ENCODE data around the gene NR2F2.

The NR2F2 gene

DNA sequence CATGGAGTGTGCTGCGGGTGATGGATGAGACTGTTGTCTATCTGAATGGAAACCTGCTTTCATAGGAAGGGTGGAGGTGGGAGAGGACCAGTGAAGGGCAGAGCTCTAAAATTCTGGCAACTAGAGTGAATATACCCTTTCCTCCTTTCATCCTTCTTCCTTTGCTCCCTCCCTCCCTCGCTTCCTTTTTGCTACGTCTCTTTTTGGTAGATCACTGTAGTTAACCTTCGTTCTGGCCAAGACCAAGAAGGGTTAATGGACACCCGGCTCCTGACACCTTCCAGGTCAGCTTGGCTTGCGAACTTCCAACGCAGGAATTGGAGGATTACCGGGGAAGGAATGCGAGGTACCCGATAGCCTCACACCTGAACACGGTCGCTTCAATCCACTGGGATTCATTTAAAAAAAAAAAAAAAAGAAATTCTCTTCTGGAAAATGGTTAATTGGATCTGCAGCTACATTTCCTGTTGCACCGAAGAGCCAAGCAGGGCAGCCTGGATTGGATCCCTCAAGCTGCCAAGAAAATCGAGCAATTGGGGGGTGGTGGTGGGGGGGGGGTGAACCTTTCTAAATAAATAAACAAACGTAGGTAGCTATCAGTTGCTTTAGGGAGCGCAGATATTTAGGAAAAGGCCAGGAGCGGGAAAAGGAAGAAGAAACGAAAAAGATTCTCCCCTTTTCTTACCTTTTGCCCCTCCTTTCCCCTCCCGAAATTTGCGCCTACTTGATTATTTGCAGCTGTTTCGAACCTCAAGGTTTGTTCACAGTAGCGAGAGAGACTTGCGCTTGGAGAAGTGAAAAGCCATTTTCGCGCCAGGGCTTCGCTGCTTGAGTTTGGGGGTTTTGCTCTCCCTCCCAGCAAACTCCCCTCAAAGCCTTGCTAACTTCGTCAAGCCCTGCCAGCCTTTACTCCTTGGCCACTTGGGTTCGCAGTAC lies 9.5 kb upstream of the NR2F2 start:
- DNase-seq, result no peak

DNA sequence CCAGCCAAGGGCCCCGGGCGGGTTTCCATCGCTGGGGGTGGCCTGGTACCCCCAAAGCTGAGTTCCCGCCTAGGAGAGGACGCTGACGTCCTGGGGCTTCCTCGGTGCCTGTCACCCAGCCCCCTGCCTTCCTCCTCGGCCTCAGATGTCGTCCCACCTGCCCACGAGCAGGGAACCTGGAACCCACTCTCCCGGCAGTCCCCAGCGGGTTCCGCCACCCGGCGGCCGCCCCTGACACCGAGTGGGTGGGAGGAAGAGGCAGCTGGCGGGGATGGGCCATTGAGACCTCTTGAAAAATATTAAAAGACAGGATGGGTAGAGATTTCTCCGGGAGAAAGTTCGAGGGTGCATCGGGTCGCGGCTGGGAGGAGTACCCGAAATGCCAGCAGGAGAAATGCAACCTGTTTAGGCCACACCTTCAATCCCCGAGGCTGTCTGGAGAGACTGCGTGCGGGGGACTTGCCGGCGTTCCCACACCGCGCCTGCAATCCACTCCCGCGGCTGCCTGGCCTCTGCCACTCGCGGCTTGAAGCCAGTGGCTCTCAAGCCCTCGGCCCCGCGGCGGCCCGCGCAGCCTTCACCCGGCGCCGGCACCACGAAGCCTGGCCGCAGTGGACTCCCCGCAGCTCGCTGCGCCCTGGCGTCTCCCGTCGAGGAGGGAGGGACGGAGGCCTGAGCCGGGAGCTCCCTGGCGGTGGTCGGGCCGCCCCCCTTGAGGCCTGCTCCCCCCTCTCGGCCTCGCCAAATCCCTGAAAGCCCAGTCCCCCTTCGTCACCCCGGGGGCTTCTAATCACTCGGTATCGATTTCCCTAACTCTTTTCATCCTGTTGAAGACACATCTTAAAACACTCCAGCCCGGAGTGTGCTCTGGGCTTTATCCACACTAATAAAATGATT lies 8.6 kb upstream of the NR2F2 start:
- no peak for DNase-seq

- no peak for DNase-seq
Observed at GRCh38 chr15:96322536-96323318, 7.8 kb upstream of the NR2F2 start.

GRCh38 chr15:96323319-96324145 lies 7.0 kb upstream of the NR2F2 start:
- DNase-seq, result no peak

GRCh38 chr15:96324192-96324895 lies 6.2 kb upstream of the NR2F2 start:
- DNase-seq, result no peak

DNA sequence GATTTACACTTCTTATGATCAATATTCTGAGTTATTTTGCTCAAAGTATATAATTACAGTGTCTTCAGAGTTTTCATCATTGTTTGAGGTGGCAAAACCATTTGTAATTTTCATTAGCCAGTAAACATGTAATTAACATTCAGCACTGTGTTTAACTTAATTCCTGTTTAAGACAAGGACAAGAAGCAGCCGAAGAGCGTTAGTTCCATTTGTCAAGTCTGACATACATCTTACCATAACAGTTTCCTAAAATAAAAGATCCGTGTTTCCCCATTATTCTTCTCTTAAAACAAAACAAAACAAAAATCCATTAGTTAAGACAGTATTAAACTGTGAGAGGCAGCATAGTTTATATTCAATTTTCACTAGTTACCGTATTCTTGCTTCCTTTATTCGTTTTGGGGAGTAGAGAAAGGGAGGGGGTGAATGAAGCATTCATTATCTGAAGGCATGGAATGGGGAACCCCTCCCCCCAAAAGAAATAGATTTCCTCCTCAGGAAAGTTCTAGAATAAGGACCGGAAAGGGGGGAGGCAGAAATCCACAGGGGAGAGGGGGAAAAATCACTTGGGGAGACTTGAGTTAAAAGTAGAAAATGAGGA lies 5.5 kb upstream of the NR2F2 start:
- DNase-seq, result no peak

- no peak for DNase-seq
Observed at GRCh38 chr15:96325541-96326327, 4.8 kb upstream of the NR2F2 start.

DNA sequence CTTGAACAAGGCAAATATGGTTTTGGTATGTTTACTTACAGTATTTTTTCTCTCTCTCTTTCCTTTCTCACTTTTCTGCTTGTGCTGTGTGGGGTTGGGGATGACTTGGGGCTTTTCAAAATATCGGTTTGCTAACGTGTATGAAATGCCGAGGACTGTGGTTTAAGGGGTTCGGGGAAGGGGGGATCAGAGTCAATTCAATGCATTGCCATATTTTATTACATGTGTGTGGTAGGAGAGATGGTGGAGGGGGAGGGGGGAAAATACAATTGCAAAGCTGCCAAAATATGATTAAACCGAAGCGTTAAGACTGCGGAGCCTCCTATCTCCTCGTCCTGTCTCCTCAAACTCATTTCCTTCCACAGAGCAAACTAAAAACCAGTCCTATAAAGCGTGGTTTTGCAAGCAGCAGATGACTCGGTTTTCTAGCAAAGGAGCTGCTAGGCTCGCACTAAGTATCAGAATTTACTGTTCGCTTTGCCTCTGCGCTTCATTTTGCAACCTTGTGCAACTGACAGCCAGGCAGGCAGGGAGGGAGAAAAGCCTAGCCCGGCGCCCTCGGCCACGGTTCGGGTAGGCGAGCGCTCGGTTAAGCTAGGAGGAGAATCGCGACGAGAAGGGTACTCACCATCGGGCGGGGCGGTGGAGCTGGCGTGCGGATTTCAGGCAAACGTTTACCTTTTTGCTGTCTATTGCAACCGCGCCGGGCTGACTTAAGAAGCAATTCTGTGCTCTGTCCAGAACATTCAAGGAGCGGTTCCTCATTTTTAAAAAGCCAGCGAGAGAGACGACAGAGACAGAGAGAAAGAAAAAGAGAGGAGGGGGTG lies 4.0 kb upstream of the NR2F2 start:
- DNase-seq, result no peak

- peak in 1 of 2 donors; percentile 8 for DNase-seq
Observed at GRCh38 chr15:96327155-96327741, 3.3 kb upstream of the NR2F2 start.

- DNase-seq, result no peak
Observed at GRCh38 chr15:96328181-96328876, 2.2 kb upstream of the NR2F2 start.

- DNase-seq, result no peak
Observed at GRCh38 chr15:96328877-96329195, 1.7 kb upstream of the NR2F2 start.

GRCh38 chr15:96329403-96329981 lies 1.0 kb upstream of the NR2F2 start:
- no peak for DNase-seq

DNA sequence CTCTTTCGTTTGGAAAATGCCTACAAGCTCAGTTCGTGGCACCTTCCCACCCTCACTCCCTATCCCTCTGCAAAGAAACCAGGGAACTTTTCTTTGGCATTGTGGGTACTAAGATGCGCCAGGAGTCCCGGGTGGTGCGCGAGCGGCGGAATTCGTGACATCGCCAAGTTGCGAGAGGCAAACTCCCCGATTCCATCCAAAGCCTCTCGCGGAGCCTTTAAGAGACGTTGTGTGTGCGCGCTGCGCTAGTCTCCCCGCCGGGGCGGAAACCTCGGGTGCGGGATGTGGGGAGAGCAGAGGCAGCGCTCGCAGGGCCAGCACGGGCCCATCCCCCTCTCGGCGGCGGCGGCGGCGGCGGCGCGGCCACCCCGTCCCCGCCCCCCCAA lies 443 bp upstream of the NR2F2 start:
- no peak for DNase-seq

DNA sequence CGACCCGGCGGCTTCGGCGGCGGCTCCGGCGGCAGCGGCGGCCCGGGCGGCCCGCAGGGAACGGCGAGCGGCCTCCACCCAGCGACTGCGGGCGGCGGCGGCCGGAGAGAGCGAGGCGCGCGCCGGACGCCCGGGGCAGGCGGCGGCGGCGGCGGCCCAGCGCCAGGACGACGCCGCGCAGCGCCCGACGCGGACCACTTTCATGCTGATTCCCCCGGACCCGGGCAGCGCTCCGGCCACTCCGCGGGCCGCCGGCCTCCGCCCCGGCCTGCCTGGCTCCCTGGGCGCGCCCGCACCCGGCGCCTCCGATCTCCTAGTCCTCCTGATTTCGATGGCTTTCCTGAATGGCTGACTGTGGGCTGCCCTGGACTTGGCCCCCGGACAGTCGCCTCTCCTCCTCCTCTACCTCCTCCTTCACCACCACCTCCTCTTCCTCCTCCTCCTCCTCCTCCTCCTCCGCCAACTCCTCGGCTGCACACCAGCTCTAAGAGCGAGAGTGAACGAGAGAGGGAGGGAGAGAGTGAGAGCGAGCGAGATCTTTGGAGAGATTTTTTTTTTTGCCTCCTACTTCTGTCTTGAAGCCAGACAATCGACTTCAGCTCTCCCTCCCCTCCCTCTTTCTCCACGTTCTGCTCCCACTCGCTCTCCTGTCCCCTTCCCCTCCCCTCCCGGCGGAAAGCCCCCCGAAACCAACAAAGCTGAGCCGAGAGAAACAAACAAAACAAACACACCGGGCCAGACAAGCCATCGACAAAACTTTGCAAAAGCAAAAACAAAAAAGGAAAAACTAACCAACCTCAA lies 844 bp downstream of the NR2F2 start:
- DNase-seq, result no peak

- no peak for DNase-seq
Observed at GRCh38 chr15:96331945-96332636, 1.6 kb downstream of the NR2F2 start.

DNA sequence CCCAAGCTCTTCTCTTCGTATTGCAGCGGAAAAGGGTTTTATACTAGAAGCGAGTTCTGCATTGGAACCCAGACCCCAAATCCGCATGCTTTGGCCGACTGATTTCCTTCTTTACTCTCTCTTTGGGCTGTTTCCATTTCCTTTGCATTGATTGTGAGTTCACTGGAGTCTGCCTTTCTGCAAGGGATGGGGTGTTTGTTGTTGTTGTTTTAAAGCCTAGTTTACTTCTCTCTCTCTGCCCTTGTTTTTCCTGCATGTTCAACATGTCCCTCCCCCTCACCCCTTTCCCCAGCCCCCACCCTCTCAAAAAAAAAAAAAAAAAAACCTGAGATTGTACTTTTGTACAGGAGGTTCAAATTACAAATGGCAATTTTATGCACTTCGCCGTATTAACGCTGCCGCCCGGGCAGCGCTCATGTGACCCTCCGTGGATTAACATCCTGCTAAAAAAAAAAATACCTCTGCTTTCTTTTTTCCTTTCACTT lies 2.2 kb downstream of the NR2F2 start:
- DNase-seq, result no peak
